ENCODE measurements around the gene ASF1B. TPM values are rescaled to one million over a fixed set of nuclear protein-coding genes. Genes with fewer than 3 reads are reported as not detected.

Gene ASF1B
- total RNA-seq, 4 donors from 2014 or later, result 3.2 to 25.6 (median 14.2) TPM

GRCh38 chr19:14165990-14166830 lies 29.8 kb upstream of the ASF1B start:
- Histone ChIP-seq H3K36me3 (peaks cover 0 to 49% (median 0%) of the 10 kb centered on the region in 3 donors), H3K27ac (no peak overlapping the region), H3K4me1 (peaks cover 0 to 25% (median 3%) of the 10 kb centered on the region in 3 donors), H3K4me3 (no peak overlapping the region), H3K9me3 (no peaks in the 10 kb centered on the region), H3K27me3 (no peaks in the 10 kb centered on the region)
- TF ChIP-seq POLR2A (IDR thresholded peaks at IDR 0.05), result no peak
- TF ChIP-seq CTCF (IDR thresholded peaks at IDR 0.05), result no peak
- WGBS, 2 donors, result 51 to 69% methylated on average over 13 to 16 of the region's 20 CpGs
- intact Hi-C loops (cut with DNase I), result no loop called here
- DNase-seq, result no peak

GRCh38 chr19:14164724-14165493 lies 28.5 kb upstream of the ASF1B start:
- Histone ChIP-seq H3K4me1 (peaks cover 0 to 25% (median 3%) of the 10 kb centered on the region in 3 donors), H3K9me3 (no peaks in the 10 kb centered on the region), H3K36me3 (peaks cover 0 to 36% (median 0%) of the 10 kb centered on the region in 3 donors), H3K27ac (no peak overlapping the region), H3K27me3 (no peaks in the 10 kb centered on the region), H3K4me3 (no peak overlapping the region)
- TF ChIP-seq POLR2A (IDR thresholded peaks at IDR 0.05) (no peak), CTCF (IDR thresholded peaks at IDR 0.05) (no peak)
- WGBS, 2 donors, result 58 to 59% methylated on average over 4 of the region's 16 CpGs
- intact Hi-C loops (cut with DNase I), result no loop called here
- DNase-seq, result no peak

GRCh38 chr19:14164082-14164481 lies 27.7 kb upstream of the ASF1B start:
- intact Hi-C loops (cut with DNase I), result no loop called here
- H3K9me3 ChIP-seq, result no peaks in the 10 kb centered on the region
- WGBS, 2 donors, result 86 to 100% methylated on average over 1 to 6 of the region's 11 CpGs

GRCh38 chr19:14162871-14163297 lies 26.5 kb upstream of the ASF1B start:
- no peak for TF ChIP-seq CTCF (IDR thresholded peaks at IDR 0.05)
- no peak for TF ChIP-seq POLR2A (IDR thresholded peaks at IDR 0.05)
- no peak overlapping the region for H3K27ac ChIP-seq
- 96 to 98% methylated on average over 5 to 23 of the region's 38 CpGs for WGBS, 2 donors
- DNase-seq, result no peak
- intact Hi-C loops (cut with DNase I), result no loop called here
- H3K4me1 ChIP-seq, result peaks cover 0 to 21% (median 3%) of the 10 kb centered on the region in 3 donors
- H3K36me3 ChIP-seq, result peaks cover 0 to 44% (median 13%) of the 10 kb centered on the region in 3 donors
- H3K27me3 ChIP-seq, result no peaks in the 10 kb centered on the region
- no peak overlapping the region for H3K4me3 ChIP-seq
- H3K9me3 ChIP-seq, result no peaks in the 10 kb centered on the region

More at GRCh38 chr19:14164082-14164481, 27.7 kb upstream of the ASF1B start:
- Histone ChIP-seq H3K4me1 (peaks cover 0 to 25% (median 3%) of the 10 kb centered on the region in 3 donors), H3K36me3 (peaks cover 0 to 37% (median under 1%) of the 10 kb centered on the region in 3 donors), H3K4me3 (no peak overlapping the region), H3K27me3 (no peaks in the 10 kb centered on the region), H3K27ac (no peak overlapping the region)
- no peak for DNase-seq
- TF ChIP-seq POLR2A (IDR thresholded peaks at IDR 0.05) (no peak), CTCF (IDR thresholded peaks at IDR 0.05) (no peak)

- no peak overlapping the region for H3K4me3 ChIP-seq
- no peaks in the 10 kb centered on the region for H3K9me3 ChIP-seq
- no peak overlapping the region for H3K27ac ChIP-seq
- DNase-seq, result no peak
- intact Hi-C loops (cut with DNase I), result no loop called here
- no peak for TF ChIP-seq CTCF (IDR thresholded peaks at IDR 0.05)
- H3K27me3 ChIP-seq, result no peaks in the 10 kb centered on the region
- peaks cover 10 to 60% (median 25%) of the 10 kb centered on the region in 3 donors for H3K36me3 ChIP-seq
- H3K4me1 ChIP-seq, result peaks cover 0 to 5% (median 0%) of the 10 kb centered on the region in 3 donors
- WGBS, 2 donors, result 92% methylated on average over 8 of the region's 19 CpGs; no CpG with 5 or more reads in 1 of the 2 donors
These were observed 24.9 kb upstream of the ASF1B start for GRCh38 chr19:14161305-14161704.
